ENCODE data around the gene BABAM2.
"Not testable (repeated sequence)": the region's sequence is repeated elsewhere in the genome, so short reads cannot be mapped to it uniquely, and the experiment has no call there.

BABAM2 gene

GRCh38 chr2:27973592-27973991, 83.1 kb downstream of the BABAM2 start:
- no peak for DNase-seq (ENCODE audit: low read depth in 2 of 2, low spot score in 1 of 2)

- DNase-seq (ENCODE audit: low read depth in 2 of 2, low spot score in 1 of 2): no peak
Observed at GRCh38 chr2:27976308-27976707, 85.8 kb downstream of the BABAM2 start.

- no peak for DNase-seq (ENCODE audit: low read depth in 2 of 2, low spot score in 1 of 2)
Observed at GRCh38 chr2:27977731-27978312, 87.3 kb downstream of the BABAM2 start.

DNA sequence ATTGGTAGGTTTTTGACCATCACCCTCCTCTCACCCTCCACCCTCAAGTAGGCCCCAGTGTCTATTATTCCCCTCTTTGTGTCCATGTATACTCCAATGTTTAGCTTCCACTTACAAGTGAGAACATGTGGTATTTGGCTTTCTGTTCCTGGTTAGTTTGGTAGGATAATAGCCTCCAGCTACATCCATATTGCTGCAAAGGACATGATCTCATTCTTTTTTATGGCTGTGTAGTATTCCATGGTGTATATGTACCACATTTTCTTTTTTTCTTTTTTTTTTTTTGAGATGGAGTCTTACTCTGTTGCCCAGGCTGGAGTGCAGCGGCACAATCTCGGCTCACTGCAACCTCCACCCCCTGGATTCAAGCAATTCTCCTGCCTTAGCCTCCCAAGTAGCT, 88.2 kb downstream of the BABAM2 start:
- not testable (repeated sequence) for DNase-seq (ENCODE audit: low read depth in 2 of 2, low spot score in 1 of 2)

DNA sequence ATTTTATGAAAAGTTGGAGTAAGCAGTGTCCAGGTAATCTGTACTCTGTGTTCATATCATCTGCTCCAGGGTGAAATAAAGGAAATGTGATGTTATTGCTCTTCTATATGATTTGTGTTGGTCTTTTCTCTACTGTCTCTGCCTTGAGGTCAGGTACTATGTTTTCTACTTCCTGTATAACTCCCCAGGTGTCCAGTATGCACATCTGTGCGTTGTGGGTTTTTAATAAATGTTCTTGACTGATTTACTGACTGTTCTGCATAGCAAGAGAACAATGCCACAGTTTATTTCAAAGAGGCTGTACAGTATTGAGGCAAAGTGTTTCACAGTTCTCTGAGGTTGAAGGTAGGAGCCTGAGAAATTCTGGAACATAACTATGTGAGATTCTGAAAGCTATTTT, 89.7 kb downstream of the BABAM2 start:
- DNase-seq (ENCODE audit: low read depth in 2 of 2, low spot score in 1 of 2): no peak

DNA sequence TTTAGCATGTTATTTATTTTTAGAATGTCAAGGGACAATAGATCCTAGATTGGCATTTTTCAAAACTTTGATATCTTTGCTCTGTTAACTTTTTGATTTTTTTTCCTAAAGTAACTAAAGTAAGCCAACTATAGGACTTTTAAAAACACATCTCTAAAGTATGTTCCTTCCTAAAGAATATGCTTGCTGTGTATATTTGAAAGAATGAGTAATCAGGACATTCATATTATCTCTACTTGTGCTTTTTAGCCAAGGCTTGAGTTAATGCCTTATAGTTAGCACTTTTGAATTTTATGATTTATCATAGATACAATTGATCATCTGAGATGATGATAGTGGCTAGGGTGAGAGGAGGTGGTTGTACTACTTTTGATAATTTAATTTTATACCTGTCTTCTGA, 93.6 kb downstream of the BABAM2 start:
- DNase-seq (ENCODE audit: low read depth in 2 of 2, low spot score in 1 of 2): no peak

GRCh38 chr2:27988306-27988705, 97.8 kb downstream of the BABAM2 start:
- DNase-seq (ENCODE audit: low read depth in 2 of 2, low spot score in 1 of 2): no peak

GRCh38 chr2:27988718-27989117, 98.2 kb downstream of the BABAM2 start:
- DNase-seq (ENCODE audit: low read depth in 2 of 2, low spot score in 1 of 2): no peak

DNA sequence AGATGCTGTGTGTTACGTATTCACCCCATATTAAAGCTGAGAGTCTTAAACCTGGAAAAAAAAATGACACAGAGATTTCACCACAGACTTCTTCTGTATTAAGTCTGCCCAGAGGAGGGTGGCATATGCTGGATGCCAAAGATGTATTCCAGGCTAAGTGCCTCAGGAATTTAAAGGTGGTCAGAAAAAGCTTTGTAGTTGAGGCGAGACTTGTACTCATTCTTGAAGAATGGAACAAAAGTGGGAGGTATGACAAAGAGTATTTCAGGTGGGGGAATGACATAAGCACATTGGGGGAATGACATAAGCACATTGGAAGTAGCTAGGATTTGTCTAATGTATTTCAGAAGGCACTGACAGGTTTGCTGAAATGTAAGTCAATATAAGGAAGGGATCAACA, 98.6 kb downstream of the BABAM2 start:
- no peak for DNase-seq (ENCODE audit: low read depth in 2 of 2, low spot score in 1 of 2)

GRCh38 chr2:27990030-27990590, 99.6 kb downstream of the BABAM2 start:
- no peak for DNase-seq (ENCODE audit: low read depth in 2 of 2, low spot score in 1 of 2)

DNA sequence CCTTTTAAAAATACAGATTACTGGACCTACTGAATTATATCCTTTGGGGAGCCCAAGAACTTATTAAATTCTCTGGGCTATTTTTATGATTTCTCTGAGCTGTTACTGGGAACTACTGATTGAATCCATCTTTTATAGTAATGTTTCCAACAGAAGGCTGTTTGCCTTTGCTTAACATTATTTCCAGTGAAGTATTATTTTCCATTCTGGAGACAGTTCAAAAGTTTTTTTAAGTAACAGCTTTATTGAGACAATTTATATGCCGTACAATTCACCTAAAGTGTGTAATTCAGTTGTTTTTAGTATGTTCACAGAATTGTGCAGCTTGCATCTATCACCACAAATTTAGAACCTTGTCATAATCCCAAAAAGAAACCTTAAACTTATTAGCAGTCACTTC, 100.6 kb downstream of the BABAM2 start:
- DNase-seq (ENCODE audit: low read depth in 2 of 2, low spot score in 1 of 2): no peak

GRCh38 chr2:27992787-27993401, 102.4 kb downstream of the BABAM2 start:
- DNase-seq (ENCODE audit: low read depth in 2 of 2, low spot score in 1 of 2): no peak

DNA sequence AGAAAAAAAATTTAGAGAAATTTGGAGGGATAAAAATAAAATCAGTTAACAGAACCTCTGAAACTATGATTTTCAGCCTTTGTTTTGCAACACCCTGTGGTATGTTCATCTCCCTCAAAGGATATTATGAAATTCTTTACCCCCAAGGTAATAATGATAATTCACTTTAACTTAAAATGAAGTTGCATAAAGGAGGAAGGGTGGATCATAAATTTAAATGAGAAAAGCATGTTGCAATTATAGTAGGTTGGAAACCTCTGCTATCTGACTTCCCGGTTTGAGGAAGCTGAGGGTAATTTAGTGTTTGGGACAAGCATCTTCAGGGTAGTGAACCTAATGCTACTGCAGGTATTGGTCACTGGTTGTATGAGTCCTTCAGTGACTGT, 102.9 kb downstream of the BABAM2 start:
- DNase-seq (ENCODE audit: low read depth in 2 of 2, low spot score in 1 of 2): no peak

DNA sequence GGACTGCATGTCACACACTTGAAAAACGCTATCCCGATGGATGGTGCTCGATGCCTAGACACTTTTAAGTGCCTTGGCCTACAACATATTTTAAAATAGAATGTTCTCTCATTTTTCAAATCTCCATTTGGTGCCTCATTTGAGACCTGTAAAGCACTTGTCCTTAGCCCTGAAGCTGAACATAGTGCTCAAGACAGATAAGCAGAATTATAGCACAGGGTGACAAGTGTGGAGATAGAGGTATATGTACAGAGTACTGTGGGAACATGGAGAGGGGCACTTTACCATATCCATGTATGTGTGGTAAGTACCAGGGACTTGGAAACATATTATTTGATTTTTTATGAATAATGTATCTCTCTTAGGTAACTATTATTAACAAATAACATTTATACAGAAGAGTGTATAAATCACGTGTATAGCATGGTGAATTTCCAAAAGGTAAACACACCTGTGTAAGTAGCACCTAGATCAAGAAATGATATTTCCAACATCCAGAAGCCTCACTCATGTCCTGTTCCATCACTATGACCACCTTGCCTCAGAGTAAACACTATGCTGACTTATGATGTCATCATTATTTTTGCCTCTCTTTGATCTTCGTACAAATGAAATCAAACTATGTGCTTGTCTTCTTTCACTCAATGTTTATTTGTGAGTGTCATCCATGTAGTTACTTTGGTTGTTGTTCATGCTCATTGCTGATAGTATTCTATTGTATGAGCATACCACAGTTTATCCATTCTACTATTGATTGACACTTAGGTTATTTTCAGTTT, 103.6 kb downstream of the BABAM2 start:
- DNase-seq (ENCODE audit: low read depth in 2 of 2, low spot score in 1 of 2): no peak

DNA sequence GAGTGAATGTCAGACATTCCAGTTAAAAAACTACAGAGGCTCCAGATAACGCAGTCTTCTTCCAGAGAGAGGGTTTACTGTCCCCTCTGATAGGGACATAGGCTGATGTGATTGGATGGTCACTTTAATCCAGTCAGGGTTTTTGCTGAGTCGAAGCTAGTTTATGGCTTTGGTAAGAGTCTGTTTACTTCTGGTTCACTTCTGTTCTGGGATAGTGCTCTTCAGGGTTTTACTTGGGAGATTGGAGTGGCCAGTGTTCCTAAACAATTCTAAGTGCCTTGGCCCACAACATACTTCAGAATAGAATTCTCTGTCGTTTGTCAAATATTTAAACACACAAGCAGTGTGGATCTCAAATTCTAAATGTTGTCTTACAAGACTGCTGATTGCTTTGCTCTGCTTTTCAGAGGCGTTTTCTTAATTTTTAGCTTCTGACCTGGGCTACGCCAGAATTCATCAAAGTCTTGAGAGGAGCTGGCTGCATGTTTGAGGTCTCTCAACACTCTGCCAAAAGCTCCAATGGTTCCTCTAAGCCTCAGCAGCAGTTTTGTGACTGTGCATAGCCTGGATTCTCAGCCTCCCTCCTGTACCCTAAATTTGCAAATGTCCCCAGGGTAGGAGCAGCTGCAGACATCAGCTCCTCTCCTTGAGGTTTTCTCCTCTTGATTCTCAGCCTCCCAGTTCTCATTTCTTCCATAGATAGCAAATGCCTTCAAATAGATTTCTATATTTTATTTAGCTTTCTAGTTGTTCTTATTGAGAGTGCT, 105.8 kb downstream of the BABAM2 start:
- no peak for DNase-seq (ENCODE audit: low read depth in 2 of 2, low spot score in 1 of 2)

GRCh38 chr2:28000287-28000686, 109.8 kb downstream of the BABAM2 start:
- no peak for DNase-seq (ENCODE audit: low read depth in 2 of 2, low spot score in 1 of 2)

GRCh38 chr2:28002181-28002580, 111.7 kb downstream of the BABAM2 start:
- DNase-seq (ENCODE audit: low read depth in 2 of 2, low spot score in 1 of 2): no peak

DNA sequence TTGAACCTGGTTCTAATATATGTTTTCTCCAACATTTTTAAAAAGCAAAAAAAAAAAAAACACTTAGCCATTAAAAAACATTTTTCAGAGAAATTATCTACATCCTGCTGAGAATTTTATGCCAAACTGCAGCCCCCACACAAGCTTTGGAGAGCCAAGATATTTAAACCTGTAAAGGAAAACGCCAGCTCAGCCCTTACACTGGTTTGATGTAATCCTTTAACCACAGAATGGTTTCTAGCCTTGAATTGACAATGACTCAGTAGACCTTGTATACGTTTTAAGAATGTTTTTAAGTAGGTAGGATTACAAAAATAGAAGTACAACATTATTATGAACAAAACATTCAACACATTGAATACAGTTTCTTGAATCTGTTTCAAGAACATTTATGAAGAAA, 113.6 kb downstream of the BABAM2 start:
- DNase-seq (ENCODE audit: low read depth in 2 of 2, low spot score in 1 of 2): no peak

- no peak for DNase-seq (ENCODE audit: low read depth in 2 of 2, low spot score in 1 of 2)
Observed at GRCh38 chr2:28009732-28010131, 119.2 kb downstream of the BABAM2 start.

DNA sequence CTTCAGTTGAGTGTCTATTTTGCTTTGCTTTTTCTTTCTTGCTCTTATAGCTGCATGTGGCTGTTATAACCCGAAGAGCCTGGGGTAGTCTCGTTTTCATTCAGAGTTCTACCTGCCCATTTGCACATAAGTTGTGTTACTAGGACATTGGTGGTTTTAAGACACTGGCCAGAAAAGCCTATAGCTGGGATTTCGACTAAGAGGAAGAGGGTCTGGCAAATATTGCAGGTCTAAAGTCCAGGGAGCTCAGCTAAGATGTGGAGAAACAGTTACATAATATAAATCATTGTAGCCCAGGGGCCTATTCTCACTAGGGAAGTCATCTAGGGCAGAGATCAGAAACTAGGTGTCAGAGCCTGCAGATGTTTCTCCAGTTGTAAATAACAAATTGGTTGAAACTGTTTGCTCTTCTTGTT, 120.8 kb downstream of the BABAM2 start:
- DNase-seq (ENCODE audit: low read depth in 2 of 2, low spot score in 1 of 2): no peak

- not testable (repeated sequence) for DNase-seq (ENCODE audit: low read depth in 2 of 2, low spot score in 1 of 2)
Observed at GRCh38 chr2:28018474-28018873, 127.9 kb downstream of the BABAM2 start.

All from stimulated activated CD8-positive, alpha-beta memory T cell treated with anti-CD3 and anti-CD28 coated beads, Interleukin-4, amount 100 ng/mL, for 4 hours (primary cell).